Ectodermal cell (in vitro differentiated cells): Measurements from ENCODE around the gene HPF1.

Experiments used
- H3K27ac ChIP-seq: 2 replicates; pipeline ENCODE4 v1.7.0; 2013; ENCODE audit warnings: mild to moderate bottlenecking, low read depth, low read length; ENCODE audit not compliant: insufficient read depth, poor library complexity, severe bottlenecking
- H3K27me3 ChIP-seq: 2 replicates; pipeline ENCODE4 v1.7.0; 2013; ENCODE audit warnings: mild to moderate bottlenecking, low read length; ENCODE audit not compliant: insufficient read depth, control insufficient read depth, poor library complexity, severe bottlenecking
- H3K36me3 ChIP-seq: one replicate; pipeline ENCODE4 v1.7.0; 2013; ENCODE audit warnings: low read length; ENCODE audit not compliant: control insufficient read depth, insufficient read depth
- H3K4me1 ChIP-seq: one replicate; pipeline ENCODE4 v1.7.0; 2013; ENCODE audit warnings: low read length; ENCODE audit not compliant: control insufficient read depth, insufficient read depth
- H3K4me3 ChIP-seq: 2 replicates; pipeline ENCODE4 v1.7.0; 2013; ENCODE audit warnings: low read depth, low read length, control low read depth; ENCODE audit not compliant: insufficient read depth
- H3K9me3 ChIP-seq: 2 replicates; pipeline ENCODE4 v1.7.0; 2013; ENCODE audit warnings: mild to moderate bottlenecking, low read length, moderate library complexity; ENCODE audit not compliant: control insufficient read depth
- WGBS, 2 experiments: methylation state at CpG; one replicate each; pipeline ENCODE4 v1.1.7; 2013; ENCODE audit warnings: missing lambda C conversion rate in 2 of 2; 5-methylcytosine and 5-hydroxymethylcytosine counted together

HPF1 gene

GRCh38 chr4:169707958-169708643 is 49.6 kb downstream of the HPF1 start:
- 93 to 100% methylated on average over 2 of the region's 2 CpGs for WGBS, 2 experiments
- H3K9me3 ChIP-seq = no peaks in the 10 kb centered on the region
- peaks cover 9% of the 10 kb centered on the region for H3K36me3 ChIP-seq
- H3K4me3 ChIP-seq = no peak overlapping the region
- H3K4me1 ChIP-seq = no peaks in the 10 kb centered on the region
- no peaks in the 10 kb centered on the region for H3K27me3 ChIP-seq
- H3K27ac ChIP-seq = no peak overlapping the region

DNA sequence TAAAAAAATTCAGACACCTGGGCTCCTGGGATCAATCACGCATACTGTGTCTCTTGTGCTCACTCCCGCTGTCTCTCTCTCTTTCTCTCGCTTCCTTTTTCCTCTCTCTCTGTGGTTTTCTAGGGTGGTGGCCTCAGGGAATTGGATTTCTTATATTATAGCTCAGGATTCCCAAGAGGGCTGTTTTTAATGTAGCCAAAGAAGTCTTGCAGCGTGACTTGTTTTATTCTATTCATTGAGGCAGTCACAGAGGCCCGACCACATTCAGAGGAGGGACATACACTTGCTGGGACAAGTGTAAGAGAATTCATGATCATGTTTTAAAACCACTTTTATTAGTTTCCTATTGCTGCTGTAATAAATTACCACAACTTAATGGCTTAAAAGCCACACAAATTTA is 59.4 kb downstream of the HPF1 start:
- Histone ChIP-seq H3K4me3 (no peak overlapping the region), H3K9me3 (no peaks in the 10 kb centered on the region), H3K27me3 (no peaks in the 10 kb centered on the region), H3K27ac (no peak overlapping the region), H3K36me3 (peaks cover 12% of the 10 kb centered on the region), H3K4me1 (no peaks in the 10 kb centered on the region)
- WGBS, 2 experiments = 85 to 95% methylated on average over 3 to 4 of the region's 5 CpGs

- Histone ChIP-seq H3K9me3 (no peaks in the 10 kb centered on the region), H3K27me3 (no peaks in the 10 kb centered on the region), H3K4me1 (no peaks in the 10 kb centered on the region), H3K27ac (no peak overlapping the region), H3K4me3 (no peak overlapping the region), H3K36me3 (peaks cover 4% of the 10 kb centered on the region)
- 91 to 98% methylated on average over 5 of the region's 5 CpGs for WGBS, 2 experiments
Observed at GRCh38 chr4:169690787-169691186, 67.0 kb downstream of the HPF1 start.

DNA sequence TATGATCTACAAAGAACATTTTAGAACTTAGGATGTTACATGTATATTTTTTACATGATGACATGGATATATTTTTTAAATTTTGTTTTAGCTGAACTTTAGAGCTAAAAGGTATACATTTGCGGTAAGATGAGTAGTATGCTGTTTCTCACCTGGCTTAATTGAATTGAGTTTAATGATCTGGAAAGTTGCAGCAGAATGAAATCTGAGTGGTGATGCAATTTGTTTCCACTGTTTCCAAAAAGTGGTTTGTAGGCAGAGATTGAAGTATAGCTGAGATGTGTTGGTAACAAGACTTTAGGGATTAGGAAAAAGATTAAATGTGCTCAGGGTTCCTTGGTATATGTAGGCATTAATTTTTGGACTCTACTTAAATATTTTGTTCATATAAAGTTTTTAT is 68.1 kb downstream of the HPF1 start:
- Histone ChIP-seq H3K4me3 (no peak overlapping the region), H3K9me3 (no peaks in the 10 kb centered on the region), H3K36me3 (peaks cover 4% of the 10 kb centered on the region), H3K27ac (no peak overlapping the region), H3K27me3 (no peaks in the 10 kb centered on the region), H3K4me1 (no peaks in the 10 kb centered on the region)
- WGBS, 2 experiments = 93 to 95% methylated on average over 1 of the region's 1 CpG

DNA sequence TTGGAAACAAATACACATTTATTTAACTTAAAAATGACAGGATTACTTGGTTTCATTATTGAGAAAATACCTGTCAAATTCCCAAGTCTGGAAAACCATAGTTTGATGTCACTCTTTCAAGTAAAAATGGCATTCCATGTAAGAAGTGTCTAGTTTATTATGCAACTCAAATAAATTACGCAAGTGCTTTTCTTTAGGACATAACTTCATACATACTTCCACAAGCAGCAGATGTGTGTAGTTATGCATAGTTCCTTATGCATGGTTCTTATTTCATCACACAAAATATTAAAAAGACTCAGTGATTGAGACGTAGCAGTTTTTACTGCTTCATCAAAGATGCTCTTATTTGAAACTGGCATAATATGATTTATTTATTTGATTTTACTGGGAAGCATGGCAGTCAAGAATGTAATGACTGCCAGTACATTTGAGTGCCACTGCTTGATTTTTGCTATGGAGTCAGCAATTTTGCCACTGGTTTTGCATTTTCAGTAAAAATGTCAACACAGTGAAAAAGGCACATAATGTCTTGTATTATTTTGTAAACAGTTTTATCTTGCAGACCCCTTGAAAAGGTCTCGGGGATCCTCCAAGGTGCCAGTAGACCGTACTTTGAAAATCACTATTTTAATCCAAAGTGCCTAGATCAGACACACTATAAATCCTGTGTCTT is 75.2 kb downstream of the HPF1 start:
- peaks cover 11% of the 10 kb centered on the region for H3K36me3 ChIP-seq

More for the DNA sequence above, 75.2 kb downstream of the HPF1 start:
- Histone ChIP-seq H3K9me3 (no peaks in the 10 kb centered on the region), H3K4me1 (no peaks in the 10 kb centered on the region), H3K4me3 (no peak overlapping the region), H3K27ac (no peak overlapping the region), H3K27me3 (no peaks in the 10 kb centered on the region)
- 90 to 95% methylated on average over 2 to 4 of the region's 4 CpGs for WGBS, 2 experiments
